ENCODE results near the gene COL23A1.

COL23A1 gene

DNA sequence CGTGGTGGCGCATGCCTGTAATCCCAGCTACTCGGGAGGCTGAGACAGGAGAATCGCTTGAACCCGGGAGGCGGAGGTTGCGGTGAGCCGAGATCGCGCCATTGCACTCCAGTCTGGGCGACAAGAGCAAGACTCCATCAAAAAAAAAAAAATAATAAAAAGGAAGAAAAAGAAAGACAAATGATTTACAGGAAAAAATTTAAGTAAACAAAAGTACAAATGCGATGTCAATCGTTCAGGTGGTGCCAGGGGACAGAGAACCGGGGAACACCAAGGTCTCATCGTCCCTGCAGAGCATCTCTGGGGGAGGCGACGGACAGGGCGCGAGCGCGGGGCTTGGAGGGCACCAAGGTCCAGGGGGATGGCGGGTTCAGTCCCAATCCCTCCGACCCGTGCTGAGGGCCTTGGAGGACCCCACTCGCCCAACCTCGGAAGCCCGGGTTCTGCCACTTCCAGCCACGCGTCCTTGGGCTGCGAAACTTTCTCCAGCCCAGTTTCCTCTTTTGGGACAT lies 386.5 kb downstream of the COL23A1 start:
- peak overlapping the region; percentile 69; the same call in 1 of the 2 replicates for H3K27ac ChIP-seq (ENCODE audit: extremely low read depth, low read depth, low read length)
- peak overlapping the region; percentile 65 for H3K4me3 ChIP-seq (ENCODE audit: low read depth, low read length)
- H3K36me3 ChIP-seq (ENCODE audit: control insufficient read depth in 2 of 2, insufficient read depth in 1 of 2, low read length in 2 of 2) = peaks cover 17 to 35% of the 10 kb centered on the region in 2 experiments
- H3K9me3 ChIP-seq (ENCODE audit: control insufficient read depth, insufficient read depth, low read depth, low read length) = no peaks in the 10 kb centered on the region
- ChIA-PET CTCF (interaction anchor here (1.2 kb wide), 2 partner anchors 42 to 57 kb away, joined by 3 read pairs; no protein-coding TSS in a partner anchor), POLR2A (interaction anchor here (0.7 to 1.5 kb wide), 32 partner anchors 8 to 1347 kb away, joined by 3 to 45 read pairs (median 4); partner anchors contain the start of genes B4GALT7, NHP2, PDLIM7 and PHYKPL)
- peaks cover 6% of the 10 kb centered on the region; the same call in 1 of the 2 replicates for H3K4me1 ChIP-seq (ENCODE audit: control insufficient read depth, insufficient read depth, low read length)
- TF ChIP-seq ZNF112 (tag by site-specific recombination; IDR thresholded peaks at IDR 0.05) (no peak), ZNF335 (tag by site-specific recombination; conservative IDR thresholded peaks at IDR 0.05) (no peak), ZBTB11 (tag by site-specific recombination; conservative IDR thresholded peaks at IDR 0.05; ENCODE audit: low read depth) (peak; percentile 89), ZNF214 (tag by site-specific recombination; IDR thresholded peaks at IDR 0.05; ENCODE audit: borderline replicate concordance) (no peak), PRDM2 (tag by site-specific recombination; IDR thresholded peaks at IDR 0.05; ENCODE audit: borderline replicate concordance) (no peak), KLF16 (tag by site-specific recombination; IDR thresholded peaks at IDR 0.05) (no peak), ZNF560 (tag by site-specific recombination; IDR thresholded peaks at IDR 0.05; ENCODE audit: borderline replicate concordance) (no peak), ZNF146 (tag by site-specific recombination; IDR thresholded peaks at IDR 0.05) (no peak), ZNF610 (tag by site-specific recombination; IDR thresholded peaks at IDR 0.05; ENCODE audit: borderline replicate concordance) (no peak), REPIN1 (tag by site-specific recombination; IDR thresholded peaks at IDR 0.05; ENCODE audit: low read depth) (0 out of 2 replicates have a peak, but pooled peaks have one; percentile 37), SCRT1 (tag by site-specific recombination; IDR thresholded peaks at IDR 0.05; ENCODE audit: borderline replicate concordance) (no peak), HOXC10 (CRISPR knock-in tag; IDR thresholded peaks at IDR 0.05) (no peak), KLF9 (tag by site-specific recombination; IDR thresholded peaks at IDR 0.05; ENCODE audit: low read depth) (peak; percentile 30), ZNF10 (tag by site-specific recombination; IDR thresholded peaks at IDR 0.05) (no peak)
- TF ChIP-seq, protein P1, sequence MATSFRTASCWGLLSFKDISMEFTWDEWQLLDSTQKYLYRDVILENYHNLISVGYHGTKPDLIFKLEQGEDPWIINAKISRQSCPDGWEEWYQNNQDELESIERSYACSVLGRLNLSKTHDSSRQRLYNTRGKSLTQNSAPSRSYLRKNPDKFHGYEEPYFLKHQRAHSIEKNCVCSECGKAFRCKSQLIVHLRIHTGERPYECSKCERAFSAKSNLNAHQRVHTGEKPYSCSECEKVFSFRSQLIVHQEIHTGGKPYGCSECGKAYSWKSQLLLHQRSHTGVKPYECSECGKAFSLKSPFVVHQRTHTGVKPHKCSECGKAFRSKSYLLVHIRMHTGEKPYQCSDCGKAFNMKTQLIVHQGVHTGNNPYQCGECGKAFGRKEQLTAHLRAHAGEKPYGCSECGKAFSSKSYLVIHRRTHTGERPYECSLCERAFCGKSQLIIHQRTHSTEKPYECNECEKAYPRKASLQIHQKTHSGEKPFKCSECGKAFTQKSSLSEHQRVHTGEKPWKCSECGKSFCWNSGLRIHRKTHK (tag by site-specific recombination; IDR thresholded peaks at IDR 0.05) = no peak
- TF ChIP-seq, protein P2, sequence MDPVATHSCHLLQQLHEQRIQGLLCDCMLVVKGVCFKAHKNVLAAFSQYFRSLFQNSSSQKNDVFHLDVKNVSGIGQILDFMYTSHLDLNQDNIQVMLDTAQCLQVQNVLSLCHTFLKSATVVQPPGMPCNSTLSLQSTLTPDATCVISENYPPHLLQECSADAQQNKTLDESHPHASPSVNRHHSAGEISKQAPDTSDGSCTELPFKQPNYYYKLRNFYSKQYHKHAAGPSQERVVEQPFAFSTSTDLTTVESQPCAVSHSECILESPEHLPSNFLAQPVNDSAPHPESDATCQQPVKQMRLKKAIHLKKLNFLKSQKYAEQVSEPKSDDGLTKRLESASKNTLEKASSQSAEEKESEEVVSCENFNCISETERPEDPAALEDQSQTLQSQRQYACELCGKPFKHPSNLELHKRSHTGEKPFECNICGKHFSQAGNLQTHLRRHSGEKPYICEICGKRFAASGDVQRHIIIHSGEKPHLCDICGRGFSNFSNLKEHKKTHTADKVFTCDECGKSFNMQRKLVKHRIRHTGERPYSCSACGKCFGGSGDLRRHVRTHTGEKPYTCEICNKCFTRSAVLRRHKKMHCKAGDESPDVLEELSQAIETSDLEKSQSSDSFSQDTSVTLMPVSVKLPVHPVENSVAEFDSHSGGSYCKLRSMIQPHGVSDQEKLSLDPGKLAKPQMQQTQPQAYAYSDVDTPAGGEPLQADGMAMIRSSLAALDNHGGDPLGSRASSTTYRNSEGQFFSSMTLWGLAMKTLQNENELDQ (tag by site-specific recombination; IDR thresholded peaks at IDR 0.05; ENCODE audit: low read depth) = no peak
- TF ChIP-seq, protein P3, sequence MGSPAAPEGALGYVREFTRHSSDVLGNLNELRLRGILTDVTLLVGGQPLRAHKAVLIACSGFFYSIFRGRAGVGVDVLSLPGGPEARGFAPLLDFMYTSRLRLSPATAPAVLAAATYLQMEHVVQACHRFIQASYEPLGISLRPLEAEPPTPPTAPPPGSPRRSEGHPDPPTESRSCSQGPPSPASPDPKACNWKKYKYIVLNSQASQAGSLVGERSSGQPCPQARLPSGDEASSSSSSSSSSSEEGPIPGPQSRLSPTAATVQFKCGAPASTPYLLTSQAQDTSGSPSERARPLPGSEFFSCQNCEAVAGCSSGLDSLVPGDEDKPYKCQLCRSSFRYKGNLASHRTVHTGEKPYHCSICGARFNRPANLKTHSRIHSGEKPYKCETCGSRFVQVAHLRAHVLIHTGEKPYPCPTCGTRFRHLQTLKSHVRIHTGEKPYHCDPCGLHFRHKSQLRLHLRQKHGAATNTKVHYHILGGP (tag by site-specific recombination; IDR thresholded peaks at IDR 0.05) = 0 out of 2 replicates have a peak, but pooled peaks have one; percentile 28
- TF ChIP-seq, protein P4, sequence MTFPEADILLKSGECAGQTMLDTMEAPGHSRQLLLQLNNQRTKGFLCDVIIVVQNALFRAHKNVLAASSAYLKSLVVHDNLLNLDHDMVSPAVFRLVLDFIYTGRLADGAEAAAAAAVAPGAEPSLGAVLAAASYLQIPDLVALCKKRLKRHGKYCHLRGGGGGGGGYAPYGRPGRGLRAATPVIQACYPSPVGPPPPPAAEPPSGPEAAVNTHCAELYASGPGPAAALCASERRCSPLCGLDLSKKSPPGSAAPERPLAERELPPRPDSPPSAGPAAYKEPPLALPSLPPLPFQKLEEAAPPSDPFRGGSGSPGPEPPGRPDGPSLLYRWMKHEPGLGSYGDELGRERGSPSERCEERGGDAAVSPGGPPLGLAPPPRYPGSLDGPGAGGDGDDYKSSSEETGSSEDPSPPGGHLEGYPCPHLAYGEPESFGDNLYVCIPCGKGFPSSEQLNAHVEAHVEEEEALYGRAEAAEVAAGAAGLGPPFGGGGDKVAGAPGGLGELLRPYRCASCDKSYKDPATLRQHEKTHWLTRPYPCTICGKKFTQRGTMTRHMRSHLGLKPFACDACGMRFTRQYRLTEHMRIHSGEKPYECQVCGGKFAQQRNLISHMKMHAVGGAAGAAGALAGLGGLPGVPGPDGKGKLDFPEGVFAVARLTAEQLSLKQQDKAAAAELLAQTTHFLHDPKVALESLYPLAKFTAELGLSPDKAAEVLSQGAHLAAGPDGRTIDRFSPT (tag by site-specific recombination; IDR thresholded peaks at IDR 0.05) = no peak

All from HEK293 (cell line).